Measurements from ENCODE around the gene TBC1D20. TPM values are rescaled to one million over a fixed set of nuclear protein-coding genes. Genes with fewer than 3 reads are reported as not detected.

The TBC1D20 gene
- total RNA-seq, 1 donor from 2014 or later: 31.8 TPM

DNA sequence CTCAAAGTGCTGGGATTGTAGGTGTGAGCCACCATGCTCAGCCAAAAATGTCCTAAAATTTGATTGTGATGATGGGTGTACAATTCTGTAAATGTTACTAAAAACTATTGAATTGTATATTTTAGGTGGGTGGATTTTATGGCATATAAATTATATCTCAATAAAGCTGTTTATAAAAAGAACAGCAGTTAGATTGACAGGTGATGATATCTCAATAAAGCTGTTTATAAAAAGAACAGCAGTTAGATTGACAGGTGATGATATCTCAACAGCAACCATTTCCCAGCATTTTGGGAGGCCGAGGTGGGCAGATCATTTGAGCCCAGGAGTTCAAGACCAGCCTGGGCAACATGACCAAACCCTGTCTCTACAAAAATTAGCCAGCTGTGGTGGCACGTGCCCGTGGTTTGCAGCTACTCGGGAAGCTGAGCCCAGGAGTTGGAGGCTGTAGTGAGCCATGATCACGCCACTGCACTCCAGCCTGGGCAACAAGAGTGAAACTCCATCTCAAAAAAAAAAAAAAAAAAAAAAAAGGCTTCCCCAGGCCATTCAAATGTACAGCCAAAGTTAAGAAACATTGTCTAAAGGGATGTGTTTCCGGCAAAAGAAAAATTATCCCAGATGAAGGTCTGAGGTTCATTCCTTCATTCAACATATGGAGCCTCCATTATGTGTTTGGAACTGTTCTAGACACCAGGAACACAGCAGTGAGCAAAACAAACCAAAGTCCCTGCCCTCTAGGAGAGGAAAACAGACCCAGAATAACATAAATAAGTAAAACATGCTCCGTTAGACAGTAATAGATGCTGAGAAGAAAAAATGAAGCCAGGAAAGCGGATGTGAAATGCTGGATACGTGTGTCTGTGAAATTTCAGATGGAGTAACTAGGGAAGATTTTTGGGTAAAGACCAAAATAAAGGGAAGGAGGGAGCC, 55.9 kb downstream of the TBC1D20 start:
- Mint-ChIP-seq H3K9me3 (no peaks in the 10 kb centered on the region), H3K27me3 (no peaks in the 10 kb centered on the region), H3K4me1 (ENCODE audit: unreplicated experiment) (peaks cover 25% of the 10 kb centered on the region), H3K27ac (peak overlapping the region; percentile 94), H3K36me3 (peaks cover 15% of the 10 kb centered on the region), H3K4me3 (peak overlapping the region; percentile 94)
- DNase-seq (ENCODE audit: extremely low spot score, unreplicated experiment): no peak
- TF ChIP-seq, protein P1, sequence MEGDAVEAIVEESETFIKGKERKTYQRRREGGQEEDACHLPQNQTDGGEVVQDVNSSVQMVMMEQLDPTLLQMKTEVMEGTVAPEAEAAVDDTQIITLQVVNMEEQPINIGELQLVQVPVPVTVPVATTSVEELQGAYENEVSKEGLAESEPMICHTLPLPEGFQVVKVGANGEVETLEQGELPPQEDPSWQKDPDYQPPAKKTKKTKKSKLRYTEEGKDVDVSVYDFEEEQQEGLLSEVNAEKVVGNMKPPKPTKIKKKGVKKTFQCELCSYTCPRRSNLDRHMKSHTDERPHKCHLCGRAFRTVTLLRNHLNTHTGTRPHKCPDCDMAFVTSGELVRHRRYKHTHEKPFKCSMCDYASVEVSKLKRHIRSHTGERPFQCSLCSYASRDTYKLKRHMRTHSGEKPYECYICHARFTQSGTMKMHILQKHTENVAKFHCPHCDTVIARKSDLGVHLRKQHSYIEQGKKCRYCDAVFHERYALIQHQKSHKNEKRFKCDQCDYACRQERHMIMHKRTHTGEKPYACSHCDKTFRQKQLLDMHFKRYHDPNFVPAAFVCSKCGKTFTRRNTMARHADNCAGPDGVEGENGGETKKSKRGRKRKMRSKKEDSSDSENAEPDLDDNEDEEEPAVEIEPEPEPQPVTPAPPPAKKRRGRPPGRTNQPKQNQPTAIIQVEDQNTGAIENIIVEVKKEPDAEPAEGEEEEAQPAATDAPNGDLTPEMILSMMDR (conservative IDR thresholded peaks at IDR 0.05): no peak

DNA sequence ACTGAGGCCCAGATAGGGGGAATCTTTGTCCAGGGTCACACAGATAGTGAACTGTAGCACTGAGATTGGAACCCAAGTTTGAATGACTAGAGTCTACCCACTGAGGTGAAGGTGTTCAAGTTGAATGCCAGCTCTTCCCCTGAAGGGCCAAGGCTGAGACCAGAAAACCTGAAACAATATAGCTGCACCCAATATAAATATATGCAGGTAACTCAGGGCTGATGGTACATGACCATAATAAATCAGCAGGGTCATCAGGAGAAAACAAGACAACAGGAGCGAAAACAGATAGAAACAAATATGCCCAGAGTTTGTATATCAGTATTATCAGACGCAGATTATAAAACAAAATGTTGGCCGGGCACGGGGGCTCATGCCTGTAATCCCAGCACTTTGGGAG, 58.2 kb downstream of the TBC1D20 start:
- no peak for DNase-seq (ENCODE audit: extremely low spot score, unreplicated experiment)
- TF ChIP-seq, protein P1 (conservative IDR thresholded peaks at IDR 0.05): no peak
- H3K4me3 Mint-ChIP-seq: no peak overlapping the region
- peaks cover 17% of the 10 kb centered on the region for H3K4me1 Mint-ChIP-seq (ENCODE audit: unreplicated experiment)
- H3K36me3 Mint-ChIP-seq: no peaks in the 10 kb centered on the region
- H3K27me3 Mint-ChIP-seq: no peaks in the 10 kb centered on the region
- H3K9me3 Mint-ChIP-seq: no peaks in the 10 kb centered on the region
- H3K27ac Mint-ChIP-seq: no peak overlapping the region

DNA sequence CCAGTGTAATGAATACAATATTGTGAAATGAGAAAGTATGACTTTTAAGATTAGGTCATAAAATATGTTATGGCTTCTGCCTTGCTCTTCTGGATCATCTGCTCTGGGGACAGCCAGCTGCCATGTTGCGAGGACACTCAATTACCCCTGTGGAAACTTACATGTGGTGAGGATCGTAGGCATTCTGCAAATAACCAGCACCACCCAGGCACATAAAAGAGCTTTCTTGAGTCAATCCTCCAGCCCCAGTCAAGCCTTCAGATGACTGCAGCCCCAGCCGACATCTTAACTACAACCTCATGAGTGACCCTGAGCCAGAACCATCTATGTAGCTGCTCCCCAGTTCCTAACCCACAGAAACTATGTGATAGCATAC, 58.8 kb downstream of the TBC1D20 start:
- Mint-ChIP-seq H3K36me3 (no peaks in the 10 kb centered on the region), H3K4me1 (ENCODE audit: unreplicated experiment) (peaks cover 15% of the 10 kb centered on the region), H3K27ac (no peak overlapping the region), H3K27me3 (no peaks in the 10 kb centered on the region), H3K9me3 (no peaks in the 10 kb centered on the region), H3K4me3 (no peak overlapping the region)
- TF ChIP-seq, protein P1 (conservative IDR thresholded peaks at IDR 0.05): no peak
- no peak for DNase-seq (ENCODE audit: extremely low spot score, unreplicated experiment)

DNA sequence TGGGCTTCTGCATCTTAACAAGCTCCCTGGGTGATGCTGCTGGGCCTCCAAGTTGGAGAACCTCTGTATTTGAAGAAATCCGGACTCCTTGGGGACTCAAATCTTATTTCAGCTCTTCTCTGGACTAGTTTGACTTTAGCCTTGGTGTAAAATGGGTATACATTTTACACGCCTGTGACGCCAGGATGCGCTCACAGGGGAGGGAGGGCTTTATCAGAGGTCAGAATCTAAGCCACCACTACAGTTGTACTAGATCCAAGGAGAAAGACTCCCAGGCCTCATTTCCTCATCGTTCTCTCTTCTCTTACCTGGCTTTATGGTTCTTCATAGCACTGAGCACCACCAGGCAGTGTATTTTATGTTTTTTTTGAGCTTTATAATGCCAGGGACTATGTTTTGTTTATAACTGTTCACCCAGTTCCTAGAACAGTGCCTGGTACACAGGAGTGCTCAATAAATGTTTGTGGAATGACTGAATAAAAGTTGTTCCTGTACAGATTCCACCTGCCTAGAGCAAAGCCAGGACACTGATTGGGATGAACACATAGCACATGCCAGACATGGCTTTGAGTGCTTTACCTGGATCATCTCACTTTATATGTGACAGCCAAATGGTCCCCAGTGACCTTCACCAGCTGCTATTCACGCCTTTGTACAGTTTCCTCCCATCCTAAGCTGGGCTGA, 59.3 kb downstream of the TBC1D20 start:
- TF ChIP-seq, protein P1 (conservative IDR thresholded peaks at IDR 0.05): no peak
- Mint-ChIP-seq H3K9me3 (no peaks in the 10 kb centered on the region), H3K36me3 (no peaks in the 10 kb centered on the region), H3K27me3 (no peaks in the 10 kb centered on the region), H3K4me3 (no peak overlapping the region), H3K27ac (peak overlapping the region; percentile 15), H3K4me1 (ENCODE audit: unreplicated experiment) (peaks cover 15% of the 10 kb centered on the region)
- DNase-seq (ENCODE audit: extremely low spot score, unreplicated experiment): no peak

DNA sequence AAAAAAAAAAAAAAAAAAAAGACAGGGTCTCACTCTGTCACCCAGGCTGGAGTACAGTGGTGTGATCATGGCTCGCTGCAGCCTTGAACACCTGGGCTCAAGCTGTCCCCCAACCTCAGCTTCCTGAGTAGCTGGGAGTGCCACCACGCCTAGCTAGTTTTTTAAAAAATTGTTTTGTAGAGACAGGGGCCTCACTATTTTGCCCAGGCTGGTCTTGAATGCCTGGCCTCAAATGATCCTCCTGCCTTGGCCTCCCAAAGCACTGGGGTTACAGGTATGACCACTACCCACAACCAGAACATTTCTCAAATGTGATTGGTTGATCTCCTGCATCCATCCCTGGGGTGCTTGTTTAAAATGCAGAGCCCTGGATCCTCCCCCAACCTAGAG, 59.8 kb downstream of the TBC1D20 start:
- Mint-ChIP-seq H3K9me3 (no peaks in the 10 kb centered on the region), H3K36me3 (no peaks in the 10 kb centered on the region), H3K4me1 (ENCODE audit: unreplicated experiment) (peaks cover 15% of the 10 kb centered on the region), H3K4me3 (no peak overlapping the region), H3K27me3 (no peaks in the 10 kb centered on the region), H3K27ac (no peak overlapping the region)
- no peak for DNase-seq (ENCODE audit: extremely low spot score, unreplicated experiment)
- TF ChIP-seq, protein P1 (conservative IDR thresholded peaks at IDR 0.05): no peak
